HL-60 (cell line): ENCODE measurements around the gene TMEM176B.

Experiments used
- CTCF ChIP-seq: IDR thresholded peaks from one replicate; pipeline ENCODE4 v1.5.1; 2011; ENCODE audit warnings: low read length, control low read depth, inconsistent platforms; ENCODE audit not compliant: insufficient read depth
- POLR2AphosphoS5 ChIP-seq: IDR thresholded peaks from 2 replicates; pipeline ENCODE4 v1.6.1; 2012; ENCODE audit warnings: low read depth
- REST ChIP-seq: IDR thresholded peaks from 2 replicates; pipeline ENCODE4 v1.6.1; 2012; ENCODE audit warnings: low read depth; ENCODE audit not compliant: insufficient replicate concordance

- TF ChIP-seq CTCF, result peak; percentile 17
- no peak for TF ChIP-seq REST
- TF ChIP-seq POLR2AphosphoS5, result no peak
Observed at GRCh38 chr7:150756858-150757257, 43.3 kb downstream of the TMEM176B start.
